RKO (cell line): ENCODE measurements around the gene TEX2.
"Not testable (repeated sequence)": the region's sequence is repeated elsewhere in the genome, so short reads cannot be mapped to it uniquely, and the experiment has no call there.

Experiments
- DNase-seq: peaks from one replicate; pipeline ENCODE4 v3.0.0-alpha.2; 2016; ENCODE audit warnings: low spot score

The TEX2 gene

DNA sequence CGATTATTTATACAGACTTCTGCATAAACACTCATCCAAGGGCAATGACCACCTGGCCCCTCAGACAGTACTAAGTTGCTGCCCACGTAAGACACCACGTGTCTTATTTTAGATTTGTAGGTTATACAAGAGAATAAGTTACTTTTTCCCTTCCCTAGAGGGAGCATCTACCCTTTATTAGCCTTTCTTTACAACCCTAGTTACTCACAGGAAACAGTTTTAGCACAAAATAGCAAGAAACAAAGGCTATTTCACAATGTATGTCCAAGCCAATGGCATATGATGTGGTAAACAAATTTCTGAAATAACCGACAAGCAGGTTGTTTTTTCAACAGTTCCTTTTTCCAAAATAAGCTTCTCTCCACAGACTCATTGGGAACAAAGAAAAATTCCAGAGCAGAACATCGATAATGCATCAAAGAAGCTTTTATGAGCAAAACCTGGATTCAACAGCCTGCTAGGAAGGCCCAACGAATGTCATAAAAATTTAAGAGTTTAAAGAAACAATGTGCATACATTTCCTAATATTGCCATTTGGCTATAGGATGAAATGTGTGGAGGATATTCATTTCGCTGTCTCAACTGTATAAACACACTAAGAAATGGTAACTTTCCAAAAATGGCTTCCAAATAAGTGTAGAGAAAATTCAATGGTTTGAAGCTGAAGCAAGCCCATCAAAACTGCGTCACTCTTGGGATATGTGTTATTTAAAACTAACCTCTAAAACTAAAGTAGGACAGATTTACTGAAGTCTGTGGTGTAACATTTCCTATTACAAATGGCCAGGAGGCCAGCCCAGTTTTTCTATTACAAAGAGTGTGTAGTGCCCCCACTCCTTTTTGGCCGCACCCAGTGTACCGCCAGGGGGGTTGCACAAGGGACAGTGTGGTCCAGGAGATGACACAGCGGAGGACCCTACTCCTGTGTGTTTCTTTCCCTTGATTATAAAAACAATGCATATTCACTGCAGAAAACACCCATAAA, 82.7 kb downstream of the TEX2 start:
- DNase-seq = no peak

DNA sequence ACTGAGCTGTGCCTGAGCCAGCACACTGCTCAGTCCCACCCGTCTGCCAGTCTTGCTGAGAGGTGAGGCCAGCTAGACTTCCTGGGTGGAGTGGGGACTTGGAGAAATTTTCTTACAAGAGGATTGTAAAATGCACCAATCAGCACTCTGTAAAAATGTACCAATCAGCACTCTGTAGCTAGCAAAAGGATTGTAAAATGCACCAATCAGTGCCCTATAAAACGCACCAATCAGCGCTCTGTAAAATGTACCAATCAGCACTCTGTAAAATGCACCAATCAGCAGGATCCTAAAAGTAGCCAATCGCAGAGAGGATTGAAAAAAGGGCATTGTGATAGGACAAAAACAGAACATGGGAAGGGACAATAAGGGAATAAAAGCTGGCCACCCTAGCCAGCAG, 84.0 kb downstream of the TEX2 start:
- not testable (repeated sequence) for DNase-seq

DNA sequence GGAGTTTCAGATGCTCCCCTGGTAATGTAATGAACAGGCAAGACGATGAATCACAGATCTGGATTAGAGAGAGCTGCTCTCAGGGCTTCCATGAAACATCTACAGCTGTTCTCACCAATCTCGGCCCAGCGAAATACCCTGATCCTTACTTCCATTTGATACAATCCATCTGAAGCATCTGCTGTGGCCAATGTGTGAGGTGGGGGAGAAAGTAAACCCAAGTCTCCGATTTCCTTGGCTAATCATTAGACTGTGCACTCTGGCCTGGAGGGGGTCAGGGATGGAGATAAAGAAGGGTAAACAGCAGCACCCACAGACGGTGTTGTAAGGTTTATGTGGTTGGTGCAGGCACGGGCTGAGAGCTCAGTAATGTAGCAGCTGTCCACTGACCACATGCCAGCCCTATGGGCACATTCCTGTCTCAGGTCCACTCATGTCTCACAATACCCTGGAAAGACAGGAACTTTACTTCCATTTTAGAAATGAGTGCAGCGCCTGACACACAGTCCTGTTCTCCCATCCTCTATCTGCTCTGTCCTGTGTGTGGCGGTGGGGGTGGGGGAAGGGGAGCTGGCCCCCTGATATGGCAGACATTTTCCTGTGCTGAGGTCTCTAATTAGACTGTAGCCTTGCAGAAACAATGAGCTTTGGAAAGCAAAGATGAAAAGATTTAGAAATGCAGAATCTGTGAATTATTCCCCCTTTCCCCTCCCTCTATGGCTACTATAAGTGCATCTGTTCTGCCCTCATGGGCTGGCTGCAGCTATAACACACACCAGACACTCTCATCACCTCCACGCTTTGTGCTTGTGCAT, 84.8 kb downstream of the TEX2 start:
- no peak for DNase-seq

DNA sequence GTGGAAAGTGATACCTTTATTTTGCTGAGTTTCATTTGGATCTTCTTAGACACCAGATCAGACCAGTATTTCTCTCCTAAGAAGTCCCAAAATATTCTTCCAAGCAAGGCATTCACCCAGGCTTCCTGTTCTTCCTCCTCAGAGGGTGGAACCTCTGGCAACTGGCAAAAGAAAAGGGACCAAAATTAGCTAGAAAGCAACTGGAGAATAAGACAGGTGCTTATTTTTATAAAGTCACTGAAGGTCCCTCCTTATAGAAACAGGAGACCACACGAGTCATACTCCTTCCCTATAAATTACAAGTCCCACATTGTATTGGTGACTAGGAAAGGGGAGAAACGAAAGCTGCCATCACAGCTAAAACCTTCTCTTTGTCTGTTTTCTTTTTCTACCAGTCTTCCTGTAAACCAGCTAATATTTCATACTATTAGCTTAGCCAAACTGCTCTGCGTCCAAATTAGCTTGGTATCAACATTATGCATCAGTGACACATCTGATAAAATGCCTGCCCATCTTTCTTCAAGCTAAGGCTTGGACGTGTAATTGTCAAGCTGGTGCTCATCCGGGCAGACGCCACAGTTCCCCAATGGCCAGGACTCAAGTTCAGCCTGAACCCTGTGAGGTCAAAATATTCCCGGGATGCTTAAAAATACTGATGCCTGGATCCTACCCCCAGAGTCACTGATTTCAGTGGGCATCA, 85.6 kb downstream of the TEX2 start:
- no peak for DNase-seq

DNA sequence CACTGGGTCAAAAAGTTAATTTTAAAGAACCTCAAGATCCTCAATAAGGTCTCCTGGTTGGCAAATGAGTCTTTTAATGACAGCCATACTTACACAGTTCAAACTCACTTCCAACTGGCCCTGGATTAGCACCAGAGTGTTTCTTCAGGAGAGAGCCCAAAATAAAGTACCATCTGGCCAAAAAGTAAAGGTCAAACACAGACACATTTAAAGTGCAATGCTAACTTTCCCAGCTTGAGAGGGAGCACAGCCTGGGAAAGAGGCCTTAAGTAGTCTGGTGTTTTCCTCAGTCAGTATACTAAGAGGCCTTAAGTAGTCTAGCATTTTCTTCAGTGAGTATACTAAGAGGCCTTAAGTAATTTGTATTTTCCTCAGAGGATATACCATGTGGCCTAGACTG, 86.5 kb downstream of the TEX2 start:
- no peak for DNase-seq

DNA sequence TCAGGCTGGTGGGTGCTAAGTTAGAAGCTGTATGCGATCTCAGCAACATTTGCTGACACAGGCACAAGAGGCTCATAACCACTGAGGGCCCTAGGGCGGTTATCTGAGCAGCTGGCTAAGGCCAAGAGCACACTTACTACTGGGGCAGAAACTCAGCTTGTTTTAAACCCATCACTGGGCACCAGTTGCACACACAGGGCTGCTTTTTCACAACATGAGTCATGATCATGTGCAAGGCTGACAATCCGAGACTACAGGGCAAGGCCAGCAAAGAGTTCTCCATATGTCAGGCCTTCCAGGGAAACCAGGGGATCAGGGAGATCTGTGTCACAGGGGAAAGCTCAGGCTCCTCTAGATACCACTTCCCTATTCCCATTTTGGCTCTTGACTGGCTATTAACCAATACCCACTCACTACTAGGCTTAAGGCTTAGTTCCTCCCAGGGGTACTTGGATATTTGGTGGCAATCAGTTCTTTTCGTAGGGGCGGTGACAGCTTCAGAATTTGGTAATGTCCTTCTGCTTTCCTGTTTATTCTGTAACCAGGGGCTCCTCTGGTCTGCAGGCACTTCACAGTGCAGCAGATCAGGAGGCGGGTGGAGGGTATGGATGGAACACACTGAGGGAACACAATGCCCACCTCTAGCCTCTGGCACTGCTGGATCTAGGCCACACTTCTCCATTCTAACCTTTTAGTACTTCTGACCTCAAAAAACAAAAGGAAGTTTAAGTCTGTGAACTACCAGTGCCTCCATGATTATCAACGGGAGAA, 88.2 kb downstream of the TEX2 start:
- DNase-seq = no peak

DNA sequence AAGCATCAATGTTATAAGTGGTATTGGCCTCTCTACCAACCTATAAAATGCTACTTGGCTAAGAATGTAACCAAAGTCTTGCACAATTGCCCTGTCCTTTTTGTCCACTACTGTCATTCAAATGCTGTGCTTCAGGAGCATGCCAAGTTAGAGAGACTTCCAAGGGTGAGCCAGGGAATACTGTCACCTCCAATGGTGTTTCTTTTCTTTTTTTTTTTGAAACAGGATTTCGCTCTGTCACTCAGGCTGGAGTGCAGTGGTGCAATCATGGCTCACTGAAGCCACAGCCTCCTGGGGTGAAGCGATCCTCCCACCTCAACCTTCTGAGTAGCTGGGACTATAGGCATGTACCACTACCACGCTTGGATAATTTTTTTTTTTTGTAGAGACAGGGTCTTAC, 89.4 kb downstream of the TEX2 start:
- DNase-seq = no peak

DNA sequence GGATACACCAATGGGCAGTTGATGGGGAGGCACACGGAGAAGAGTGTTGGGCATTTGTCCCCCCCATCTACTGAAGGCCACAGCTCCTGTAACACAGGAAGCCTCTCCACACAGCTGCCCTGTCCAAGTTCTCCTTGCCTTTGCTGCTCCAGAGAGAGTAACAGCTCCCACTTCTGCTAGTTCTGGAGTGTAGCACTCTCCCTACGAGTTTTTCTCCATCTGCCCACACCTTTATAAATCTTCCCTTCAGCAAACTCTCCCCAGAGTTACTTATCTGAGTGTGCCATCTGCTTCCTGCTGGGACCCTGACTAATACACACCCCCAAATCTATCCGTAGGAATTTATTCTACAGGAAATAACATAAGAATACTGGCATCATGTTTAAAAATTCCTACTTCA, 90.5 kb downstream of the TEX2 start:
- no peak for DNase-seq

DNA sequence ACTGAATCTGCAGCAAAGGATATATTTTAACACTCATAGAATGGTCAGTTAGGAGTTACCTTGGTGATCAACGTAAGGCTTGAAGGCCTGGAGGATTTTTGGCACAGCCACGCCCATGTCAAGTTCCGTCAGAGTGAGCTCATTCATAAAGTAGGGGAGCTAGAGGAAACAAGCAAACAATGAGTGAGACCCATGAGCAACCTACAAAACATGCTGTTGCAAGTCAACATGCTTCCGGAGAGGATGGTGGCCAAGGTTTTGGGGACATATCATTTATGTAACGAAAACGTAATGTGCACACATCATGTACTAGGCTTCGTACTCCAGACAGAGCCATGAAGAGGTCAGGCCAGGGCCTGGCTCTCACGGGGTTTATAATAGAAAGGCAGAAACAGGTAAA, 92.0 kb downstream of the TEX2 start:
- DNase-seq = no peak

DNA sequence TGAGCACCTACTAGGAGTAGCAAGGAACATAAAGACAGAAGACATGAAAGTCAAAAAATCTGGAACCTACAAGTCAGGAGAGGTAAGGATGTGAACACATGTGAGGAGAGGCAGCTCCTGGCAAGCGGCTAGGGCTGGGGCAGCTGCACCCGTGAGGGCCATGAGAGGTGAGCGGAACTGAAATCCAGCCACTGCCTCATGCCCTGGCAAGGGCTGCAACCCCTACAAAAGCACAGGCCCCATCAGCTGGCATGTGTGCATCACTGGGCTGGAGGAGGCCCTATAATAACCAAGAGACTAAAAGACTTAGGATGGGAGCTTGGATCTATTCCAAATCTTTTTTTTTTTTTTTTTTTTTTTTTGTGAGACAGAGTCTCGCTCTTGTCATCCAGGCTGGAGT, 92.8 kb downstream of the TEX2 start:
- DNase-seq = no peak

DNA sequence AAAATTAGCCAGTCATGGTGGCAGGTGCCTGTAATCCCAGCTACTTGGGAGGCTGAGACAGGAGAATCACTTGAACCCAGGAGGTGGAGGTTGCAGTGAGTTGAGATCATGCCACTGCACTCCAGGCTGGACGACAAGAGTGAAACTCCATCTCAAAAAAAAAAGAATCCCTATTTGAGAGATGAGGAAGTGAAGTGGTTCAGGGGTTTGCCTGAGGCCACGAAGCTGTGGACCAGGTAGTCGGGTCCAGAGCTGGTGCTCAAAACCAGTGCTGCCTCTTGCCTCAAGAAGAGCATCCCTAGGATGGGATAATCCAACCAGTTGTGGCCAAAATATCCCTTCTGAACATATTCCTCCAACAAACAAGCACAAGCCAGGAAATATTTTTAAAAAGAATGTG, 95.4 kb downstream of the TEX2 start:
- DNase-seq = not testable (repeated sequence)

DNA sequence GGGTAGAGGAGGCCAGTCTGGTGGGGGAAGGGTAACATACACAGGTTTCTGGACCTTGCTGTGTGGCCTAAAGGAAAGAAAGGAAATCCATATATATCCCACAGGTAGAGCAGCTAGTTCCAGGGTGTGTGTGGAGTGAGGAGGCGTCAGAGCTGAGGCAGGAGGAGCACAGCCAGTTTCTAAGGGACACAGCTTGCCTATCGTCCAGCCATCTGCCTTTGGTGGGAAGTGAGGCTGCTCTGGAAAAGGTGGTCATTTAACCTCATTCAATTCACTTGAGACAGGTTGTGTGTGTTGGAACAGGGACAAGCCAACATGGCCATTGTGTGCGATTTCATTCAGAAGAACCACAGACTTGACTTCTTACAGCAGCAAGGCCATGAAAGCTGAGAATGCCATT, 96.2 kb downstream of the TEX2 start:
- no peak for DNase-seq

DNA sequence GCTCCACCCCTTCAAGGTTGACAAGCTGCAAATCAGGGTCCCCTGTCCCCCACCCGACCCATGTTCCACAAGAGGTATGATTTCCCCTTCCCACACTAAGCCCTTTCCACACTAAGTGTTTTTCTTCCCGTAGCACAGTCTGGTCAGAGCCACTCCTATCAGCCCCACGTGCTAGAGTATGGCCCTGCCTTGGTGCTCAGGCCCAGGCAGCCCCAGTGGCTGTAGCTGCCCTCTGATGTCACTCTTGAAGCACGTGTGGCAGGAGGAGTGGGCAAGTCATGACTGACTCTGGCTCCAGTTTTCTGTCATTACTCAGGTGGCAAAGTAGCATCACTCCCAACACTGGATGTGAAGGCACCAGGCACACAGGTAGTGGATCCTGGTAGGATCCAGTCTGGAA, 97.7 kb downstream of the TEX2 start:
- DNase-seq = no peak

DNA sequence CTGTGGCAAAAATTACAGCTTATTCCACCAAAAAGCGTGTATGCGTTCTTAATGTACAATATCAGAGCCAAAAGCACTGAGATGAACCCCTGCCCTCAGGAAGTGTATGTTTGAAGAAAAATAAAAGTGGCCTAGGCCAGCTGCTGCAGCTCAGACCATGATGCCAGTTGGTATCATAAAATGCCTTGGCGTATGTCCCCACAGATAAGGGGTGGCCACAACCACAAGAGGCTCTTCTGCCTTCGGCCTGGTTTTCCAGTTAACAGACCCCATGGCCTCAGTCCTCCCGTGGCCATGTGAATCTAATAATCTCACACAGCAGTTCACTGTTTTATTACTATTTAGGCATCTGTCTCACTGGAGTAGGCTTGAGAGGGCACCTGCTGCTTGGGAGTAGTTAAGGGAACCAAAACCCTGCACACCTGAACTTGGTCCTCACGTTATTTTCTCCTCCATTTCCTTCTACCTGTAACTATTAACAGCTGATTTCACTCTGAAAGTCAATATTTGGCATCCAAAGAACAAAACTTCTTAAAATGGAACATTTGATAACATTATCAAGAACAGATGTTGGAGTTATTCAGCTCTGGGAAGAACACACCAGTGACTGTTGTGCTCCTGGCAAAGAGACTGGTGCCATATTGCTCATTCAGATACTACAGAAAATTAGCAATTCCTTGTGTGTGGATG, 98.3 kb downstream of the TEX2 start:
- no peak for DNase-seq

DNA sequence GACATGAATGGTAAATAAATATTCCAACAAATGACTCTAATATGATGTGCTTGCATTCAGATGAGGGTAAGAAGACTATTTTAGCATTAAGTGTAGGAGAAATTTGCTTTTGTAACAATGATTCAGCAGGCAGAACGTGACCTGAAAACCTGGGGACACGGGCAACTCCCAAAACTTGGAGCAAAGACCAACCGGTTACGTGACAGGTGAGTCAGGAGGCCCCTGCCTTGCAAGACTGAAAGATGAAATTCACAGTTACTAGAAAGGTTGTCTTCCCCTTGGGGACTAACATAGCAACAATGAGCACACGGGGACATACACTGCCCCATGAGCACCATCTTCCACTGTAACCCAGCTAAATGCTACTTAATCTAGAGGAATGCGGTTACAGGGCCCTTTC, 99.6 kb downstream of the TEX2 start:
- no peak for DNase-seq

DNA sequence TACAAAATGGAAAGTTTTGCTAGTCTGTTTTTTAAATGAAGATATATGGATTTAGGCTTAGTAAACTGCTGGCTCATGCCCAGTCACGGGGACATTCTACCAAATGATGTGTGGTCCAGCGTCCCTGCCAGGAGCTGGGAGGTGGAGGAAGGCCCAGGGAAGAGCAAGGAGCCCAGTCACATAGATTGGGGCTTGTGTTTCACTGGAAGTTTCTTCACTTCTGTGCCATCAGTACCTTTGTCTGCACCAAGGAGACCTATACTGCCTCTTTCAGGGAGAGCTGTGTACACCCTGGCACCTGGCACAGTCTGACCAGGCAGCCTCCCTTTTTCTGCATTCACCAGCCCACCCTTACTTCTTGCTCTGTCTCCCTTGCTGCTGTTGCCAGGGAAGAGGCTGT, 100.5 kb downstream of the TEX2 start:
- no peak for DNase-seq

DNA sequence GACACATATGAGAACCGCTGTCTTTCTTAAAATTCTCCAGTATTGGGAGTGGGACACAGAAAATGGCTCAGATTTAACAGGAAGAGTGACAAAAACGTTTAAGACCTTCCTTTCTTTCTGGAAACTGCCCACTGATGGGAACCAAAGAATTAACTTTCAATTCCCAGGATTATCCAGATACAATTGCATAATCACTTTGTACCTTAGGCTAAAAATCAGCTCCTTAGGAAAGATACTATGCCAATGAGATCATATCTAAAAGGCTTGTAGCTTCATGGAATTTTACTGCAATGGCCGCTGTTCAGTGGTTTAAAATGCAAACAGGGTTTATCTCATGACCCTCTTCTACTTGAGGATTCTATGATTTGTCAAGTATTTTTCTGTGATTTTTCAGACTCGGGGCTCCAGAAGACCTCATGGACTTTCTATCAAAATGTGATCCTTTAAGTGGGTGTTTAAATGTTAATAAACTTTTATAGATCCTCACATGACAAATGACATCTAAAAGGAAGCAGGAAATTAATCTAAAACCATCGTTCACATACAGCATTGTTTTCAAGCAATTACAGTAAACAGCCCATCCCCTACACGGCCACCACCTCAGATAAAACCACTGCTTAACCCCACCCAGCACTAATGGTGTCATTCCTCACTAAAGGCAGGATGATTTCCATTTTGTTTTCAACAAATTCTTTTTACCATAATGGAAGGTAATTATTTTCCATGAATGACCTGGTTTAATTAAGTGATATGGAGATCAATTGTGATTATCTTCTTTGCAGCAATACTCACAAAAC, 101.5 kb downstream of the TEX2 start:
- DNase-seq = no peak

DNA sequence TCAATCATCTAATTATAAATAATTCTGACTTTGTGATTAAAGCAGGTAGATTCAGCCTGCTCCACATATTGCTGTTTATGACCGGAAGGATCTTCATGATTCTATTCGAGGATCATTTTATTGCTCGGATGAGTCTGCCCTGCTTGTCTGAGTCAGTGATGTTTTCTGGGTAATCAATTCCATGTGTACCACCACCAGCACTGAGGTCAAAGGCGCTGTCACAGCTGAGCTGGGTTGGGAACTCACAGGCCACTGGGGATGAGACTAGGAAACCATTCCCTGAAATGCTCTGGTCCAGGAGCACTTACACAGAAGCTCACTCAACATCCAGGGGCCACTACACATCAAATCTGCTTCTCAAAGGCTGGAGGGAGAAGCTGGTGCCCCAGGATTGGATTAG, 102.7 kb downstream of the TEX2 start:
- no peak for DNase-seq

DNA sequence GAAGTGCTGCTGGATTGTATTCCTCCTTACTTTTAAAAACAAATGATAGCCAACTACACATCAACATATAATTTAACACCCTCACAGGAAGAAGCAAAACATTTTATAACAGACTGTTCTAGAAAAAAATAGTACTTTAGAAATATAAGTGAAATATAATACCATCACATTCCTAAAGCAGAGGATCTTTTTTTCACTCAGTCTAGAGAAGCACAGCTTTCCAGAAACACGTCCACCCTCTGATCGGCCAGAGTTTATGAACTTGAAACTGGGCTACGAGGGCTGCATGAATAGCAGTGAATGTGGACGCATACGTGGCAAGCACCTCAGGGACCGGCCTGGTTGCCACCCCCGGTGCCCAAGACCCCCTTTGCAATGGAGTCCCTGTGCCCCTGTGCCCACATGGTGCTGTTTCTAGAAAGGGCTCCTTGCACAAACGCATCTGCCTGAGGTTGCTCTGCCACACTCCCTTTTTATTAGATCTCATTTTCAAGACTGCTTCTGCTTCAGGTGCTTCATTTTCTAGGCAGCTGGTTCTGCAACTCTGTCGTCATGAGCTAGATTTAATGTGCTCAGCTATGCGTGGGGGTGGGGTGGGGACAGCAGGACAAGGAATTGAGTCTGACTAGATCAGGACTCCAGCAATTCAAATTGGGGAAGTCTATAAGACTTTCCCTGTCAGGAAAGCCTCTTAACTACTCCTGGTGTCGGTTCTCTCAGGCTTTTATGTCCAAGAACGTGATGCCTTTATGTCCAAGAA, 104.0 kb downstream of the TEX2 start:
- no peak for DNase-seq

DNA sequence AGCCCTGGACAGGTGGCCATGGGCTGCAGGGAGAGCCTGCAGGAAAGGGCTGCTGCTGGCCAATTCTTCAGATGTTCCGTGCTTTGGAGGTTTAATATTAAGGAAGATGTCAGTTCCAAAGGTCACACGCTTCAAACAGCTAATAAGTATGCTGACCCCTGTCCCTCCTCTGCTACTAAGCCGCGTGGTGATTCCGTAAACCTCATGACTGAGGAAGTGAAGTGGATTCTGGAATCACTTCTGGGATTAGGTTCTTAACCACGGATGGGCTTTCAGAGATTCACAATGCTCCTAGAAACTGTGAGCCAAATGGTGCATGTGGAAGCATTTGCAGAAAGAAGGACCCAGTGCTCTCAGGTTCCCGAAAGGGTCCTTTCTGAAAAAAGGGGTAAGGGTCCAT, 104.7 kb downstream of the TEX2 start:
- no peak for DNase-seq
